ENCODE measurements around the gene CROCC2.

Gene CROCC2

GRCh38 chr2:240876475-240877251, 29.5 kb upstream of the CROCC2 start:
- H3K4me3 ChIP-seq (ENCODE audit: low read length): no peak overlapping the region
- no peak for DNase-seq (ENCODE audit: low read depth)
- no peaks in the 10 kb centered on the region for H3K4me1 ChIP-seq (ENCODE audit: control insufficient read depth, insufficient read depth, low read length)
- no peak overlapping the region for H3K9ac ChIP-seq (ENCODE audit: low read length)
- H3K36me3 ChIP-seq (ENCODE audit: control insufficient read depth, insufficient read depth, low read length, severe bottlenecking): no peaks in the 10 kb centered on the region
- peaks cover 16% of the 10 kb centered on the region for H3K27me3 ChIP-seq (replicated peaks; ENCODE audit: control insufficient read depth, insufficient read depth, low read length)
- H3K9me3 ChIP-seq (ENCODE audit: control insufficient read depth, low read length): no peaks in the 10 kb centered on the region

GRCh38 chr2:240877460-240878340, 28.4 kb upstream of the CROCC2 start:
- H3K9ac ChIP-seq (ENCODE audit: low read length): no peak overlapping the region
- no peak for DNase-seq (ENCODE audit: low read depth)
- H3K4me3 ChIP-seq (ENCODE audit: low read length): no peak overlapping the region
- H3K27me3 ChIP-seq (replicated peaks; ENCODE audit: control insufficient read depth, insufficient read depth, low read length): peaks cover 8% of the 10 kb centered on the region
- no peaks in the 10 kb centered on the region for H3K4me1 ChIP-seq (ENCODE audit: control insufficient read depth, insufficient read depth, low read length)
- H3K9me3 ChIP-seq (ENCODE audit: control insufficient read depth, low read length): no peaks in the 10 kb centered on the region
- no peaks in the 10 kb centered on the region for H3K36me3 ChIP-seq (ENCODE audit: control insufficient read depth, insufficient read depth, low read length, severe bottlenecking)

- H3K9ac ChIP-seq (ENCODE audit: low read length): no peak overlapping the region
- H3K4me1 ChIP-seq (ENCODE audit: control insufficient read depth, insufficient read depth, low read length): no peaks in the 10 kb centered on the region
- no peak overlapping the region for H3K4me3 ChIP-seq (ENCODE audit: low read length)
- peaks cover 12% of the 10 kb centered on the region for H3K27me3 ChIP-seq (replicated peaks; ENCODE audit: control insufficient read depth, insufficient read depth, low read length)
- DNase-seq (ENCODE audit: low read depth): no peak
- no peaks in the 10 kb centered on the region for H3K9me3 ChIP-seq (ENCODE audit: control insufficient read depth, low read length)
- no peaks in the 10 kb centered on the region for H3K36me3 ChIP-seq (ENCODE audit: control insufficient read depth, insufficient read depth, low read length, severe bottlenecking)
These were observed 27.7 kb upstream of the CROCC2 start for GRCh38 chr2:240878341-240878936.

GRCh38 chr2:240879105-240879504, 27.0 kb upstream of the CROCC2 start:
- H3K36me3 ChIP-seq (ENCODE audit: control insufficient read depth, insufficient read depth, low read length, severe bottlenecking): no peaks in the 10 kb centered on the region
- H3K4me3 ChIP-seq (ENCODE audit: low read length): no peak overlapping the region
- DNase-seq (ENCODE audit: low read depth): no peak
- H3K9ac ChIP-seq (ENCODE audit: low read length): no peak overlapping the region
- peaks cover 12% of the 10 kb centered on the region for H3K27me3 ChIP-seq (replicated peaks; ENCODE audit: control insufficient read depth, insufficient read depth, low read length)
- no peaks in the 10 kb centered on the region for H3K4me1 ChIP-seq (ENCODE audit: control insufficient read depth, insufficient read depth, low read length)
- H3K9me3 ChIP-seq (ENCODE audit: control insufficient read depth, low read length): no peaks in the 10 kb centered on the region

GRCh38 chr2:240881913-240882312, 24.2 kb upstream of the CROCC2 start:
- Histone ChIP-seq H3K36me3 (ENCODE audit: control insufficient read depth, insufficient read depth, low read length, severe bottlenecking) (no peaks in the 10 kb centered on the region), H3K4me1 (ENCODE audit: control insufficient read depth, insufficient read depth, low read length) (no peaks in the 10 kb centered on the region), H3K27me3 (replicated peaks; ENCODE audit: control insufficient read depth, insufficient read depth, low read length) (peaks cover 7% of the 10 kb centered on the region), H3K4me3 (ENCODE audit: low read length) (no peak overlapping the region), H3K9me3 (ENCODE audit: control insufficient read depth, low read length) (no peaks in the 10 kb centered on the region), H3K9ac (ENCODE audit: low read length) (no peak overlapping the region)
- no peak for DNase-seq (ENCODE audit: low read depth)

GRCh38 chr2:240884221-240884620, 21.9 kb upstream of the CROCC2 start:
- Histone ChIP-seq H3K9me3 (ENCODE audit: control insufficient read depth, low read length) (no peaks in the 10 kb centered on the region), H3K4me3 (ENCODE audit: low read length) (no peak overlapping the region), H3K9ac (ENCODE audit: low read length) (no peak overlapping the region), H3K4me1 (ENCODE audit: control insufficient read depth, insufficient read depth, low read length) (no peaks in the 10 kb centered on the region), H3K27me3 (replicated peaks; ENCODE audit: control insufficient read depth, insufficient read depth, low read length) (peaks cover 7% of the 10 kb centered on the region), H3K36me3 (ENCODE audit: control insufficient read depth, insufficient read depth, low read length, severe bottlenecking) (no peaks in the 10 kb centered on the region)
- DNase-seq (ENCODE audit: low read depth): no peak

- Histone ChIP-seq H3K36me3 (ENCODE audit: control insufficient read depth, insufficient read depth, low read length, severe bottlenecking) (no peaks in the 10 kb centered on the region), H3K9me3 (ENCODE audit: control insufficient read depth, low read length) (no peaks in the 10 kb centered on the region), H3K27me3 (replicated peaks; ENCODE audit: control insufficient read depth, insufficient read depth, low read length) (peaks cover 7% of the 10 kb centered on the region), H3K9ac (ENCODE audit: low read length) (no peak overlapping the region), H3K4me3 (ENCODE audit: low read length) (no peak overlapping the region), H3K4me1 (ENCODE audit: control insufficient read depth, insufficient read depth, low read length) (no peaks in the 10 kb centered on the region)
- no peak for DNase-seq (ENCODE audit: low read depth)
These were observed 21.4 kb upstream of the CROCC2 start for GRCh38 chr2:240884745-240885144.

GRCh38 chr2:240885566-240885965, 20.6 kb upstream of the CROCC2 start:
- H3K4me1 ChIP-seq (ENCODE audit: control insufficient read depth, insufficient read depth, low read length): no peaks in the 10 kb centered on the region
- no peak overlapping the region for H3K4me3 ChIP-seq (ENCODE audit: low read length)
- no peak for DNase-seq (ENCODE audit: low read depth)
- H3K9ac ChIP-seq (ENCODE audit: low read length): no peak overlapping the region
- peaks cover 4% of the 10 kb centered on the region for H3K27me3 ChIP-seq (replicated peaks; ENCODE audit: control insufficient read depth, insufficient read depth, low read length)
- no peaks in the 10 kb centered on the region for H3K36me3 ChIP-seq (ENCODE audit: control insufficient read depth, insufficient read depth, low read length, severe bottlenecking)
- no peaks in the 10 kb centered on the region for H3K9me3 ChIP-seq (ENCODE audit: control insufficient read depth, low read length)

GRCh38 chr2:240886023-240886565, 20.0 kb upstream of the CROCC2 start:
- H3K36me3 ChIP-seq (ENCODE audit: control insufficient read depth, insufficient read depth, low read length, severe bottlenecking): no peaks in the 10 kb centered on the region
- no peaks in the 10 kb centered on the region for H3K9me3 ChIP-seq (ENCODE audit: control insufficient read depth, low read length)
- no peak for DNase-seq (ENCODE audit: low read depth)
- no peak overlapping the region for H3K9ac ChIP-seq (ENCODE audit: low read length)
- no peaks in the 10 kb centered on the region for H3K4me1 ChIP-seq (ENCODE audit: control insufficient read depth, insufficient read depth, low read length)
- H3K4me3 ChIP-seq (ENCODE audit: low read length): no peak overlapping the region
- peaks cover 4% of the 10 kb centered on the region for H3K27me3 ChIP-seq (replicated peaks; ENCODE audit: control insufficient read depth, insufficient read depth, low read length)

- Histone ChIP-seq H3K9me3 (ENCODE audit: control insufficient read depth, low read length) (no peaks in the 10 kb centered on the region), H3K4me1 (ENCODE audit: control insufficient read depth, insufficient read depth, low read length) (no peaks in the 10 kb centered on the region), H3K36me3 (ENCODE audit: control insufficient read depth, insufficient read depth, low read length, severe bottlenecking) (no peaks in the 10 kb centered on the region), H3K9ac (ENCODE audit: low read length) (no peak overlapping the region), H3K27me3 (replicated peaks; ENCODE audit: control insufficient read depth, insufficient read depth, low read length) (peaks cover 4% of the 10 kb centered on the region), H3K4me3 (ENCODE audit: low read length) (no peak overlapping the region)
- DNase-seq (ENCODE audit: low read depth): no peak
These were observed 19.2 kb upstream of the CROCC2 start for GRCh38 chr2:240886678-240887609.

All from adipocyte (in vitro differentiated cells).